ENCODE measurements around the gene B9D1.

GRCh38 chr17:19311421-19312215 lies 50.9 kb downstream of the B9D1 start:
- TF ChIP-seq CREB3 (tag; conservative IDR thresholded peaks at IDR 0.05; ENCODE audit: low read depth): no peak
- TF ChIP-seq CTCF (IDR thresholded peaks at IDR 0.05 in 2 of 3, conservative IDR thresholded peaks at IDR 0.05 in 1 of 3; ENCODE audit: insufficient read depth in 2 of 3, low read depth in 1 of 3, low read length in 3 of 3): no peak
- no peak for TF ChIP-seq PRPF4 (IDR thresholded peaks at IDR 0.05; ENCODE audit: insufficient read depth, low read depth, low read length, poor library complexity, severe bottlenecking)
- TF ChIP-seq FOXP4 (CRISPR knock-in tag; IDR thresholded peaks at IDR 0.05; ENCODE audit: borderline replicate concordance): no peak
- TF ChIP-seq IRF9 (tag; IDR thresholded peaks at IDR 0.05): no peak
- TF ChIP-seq DDX20 (tag; IDR thresholded peaks at IDR 0.05; ENCODE audit: low read depth): no peak
- no peak for TF ChIP-seq BRCA1 (IDR thresholded peaks at IDR 0.05)
- TF ChIP-seq BRCA1 (CRISPR knock-in tag; IDR thresholded peaks at IDR 0.05): no peak
- no peak for TF ChIP-seq HDAC2 (IDR thresholded peaks at IDR 0.05)

All from K562 (cell line).